Measurements from ENCODE around the gene ELANE. TPM values are rescaled to one million over a fixed set of nuclear protein-coding genes. Genes with fewer than 3 reads are reported as not detected.

ELANE gene
- total and polyA plus RNA-seq, 4 donors: 0.17 to 37.4 (median 1.8) TPM

DNA sequence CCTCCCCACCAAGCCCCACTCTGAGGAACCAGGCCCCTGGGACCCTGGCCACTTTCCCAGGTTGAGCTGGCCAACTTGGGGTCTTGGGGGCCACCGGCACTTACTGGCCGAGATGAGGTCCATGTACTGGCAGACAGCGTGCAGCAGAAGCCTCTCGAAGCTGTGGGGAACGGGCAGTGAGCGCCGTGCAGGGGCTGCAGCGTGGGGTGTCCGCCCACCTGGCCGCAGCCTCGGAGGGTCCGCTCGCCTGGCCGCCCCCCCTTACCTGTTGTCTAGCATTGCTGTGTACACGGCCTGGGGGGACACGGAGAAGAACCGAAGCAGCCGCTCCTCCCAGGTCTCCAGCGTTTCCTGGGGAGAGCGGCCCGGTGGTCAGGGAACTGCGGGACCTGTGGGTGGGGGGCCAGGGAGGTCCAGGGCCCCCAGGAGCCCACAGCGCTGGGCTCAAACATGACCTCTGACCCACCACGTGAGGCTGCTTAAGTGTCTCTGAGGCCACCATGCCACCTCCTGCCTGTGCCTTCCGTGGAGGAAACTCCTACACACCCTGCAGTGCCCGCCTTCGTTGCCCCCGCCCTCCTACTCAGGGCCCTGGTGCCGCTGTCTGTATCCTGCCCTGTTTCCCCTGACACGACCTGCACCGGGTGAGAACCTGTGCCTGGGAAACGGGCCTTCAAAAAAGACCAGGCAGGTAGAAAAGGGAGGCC lies 47.4 kb downstream of the ELANE start:
- H3K9ac ChIP-seq (ENCODE audit: low read depth in 1 of 2, low read length in 2 of 2): no peak overlapping the region
- H3K9me3 ChIP-seq (ENCODE audit: control insufficient read depth in 4 of 4, low read length in 3 of 4): no peaks in the 10 kb centered on the region
- H3K27ac ChIP-seq (ENCODE audit: low read depth in 1 of 2, low read length in 2 of 2): no peak overlapping the region
- WGBS: 92% methylated on average over 32 of the region's 32 CpGs
- H3K36me3 ChIP-seq (ENCODE audit: control insufficient read depth in 4 of 4, insufficient read depth in 3 of 4, low read depth in 1 of 4, low read length in 3 of 4): peaks cover 0 to 13% (median 4%) of the 10 kb centered on the region in 4 donors
- peaks cover 7 to 11% (median 9%) of the 10 kb centered on the region in 4 donors for H3K4me1 ChIP-seq (ENCODE audit: control insufficient read depth in 4 of 4, insufficient read depth in 4 of 4, low read length in 3 of 4)
- no peak overlapping the region for H3K4me3 ChIP-seq (ENCODE audit: low read depth in 1 of 3, low read length in 3 of 3)
- no peaks in the 10 kb centered on the region for H3K27me3 ChIP-seq (ENCODE audit: control insufficient read depth in 4 of 4, insufficient read depth in 4 of 4, low read length in 3 of 4)
- TF ChIP-seq HNF4G (IDR thresholded peaks at IDR 0.05) (no peak), CTCF (IDR thresholded peaks at IDR 0.05; ENCODE audit: low read depth, low read length, missing input control) (no peak), JUND (IDR thresholded peaks at IDR 0.05) (no peak), FOXA2 (IDR thresholded peaks at IDR 0.05) (no peak)
- TF ChIP-seq, protein P1, sequence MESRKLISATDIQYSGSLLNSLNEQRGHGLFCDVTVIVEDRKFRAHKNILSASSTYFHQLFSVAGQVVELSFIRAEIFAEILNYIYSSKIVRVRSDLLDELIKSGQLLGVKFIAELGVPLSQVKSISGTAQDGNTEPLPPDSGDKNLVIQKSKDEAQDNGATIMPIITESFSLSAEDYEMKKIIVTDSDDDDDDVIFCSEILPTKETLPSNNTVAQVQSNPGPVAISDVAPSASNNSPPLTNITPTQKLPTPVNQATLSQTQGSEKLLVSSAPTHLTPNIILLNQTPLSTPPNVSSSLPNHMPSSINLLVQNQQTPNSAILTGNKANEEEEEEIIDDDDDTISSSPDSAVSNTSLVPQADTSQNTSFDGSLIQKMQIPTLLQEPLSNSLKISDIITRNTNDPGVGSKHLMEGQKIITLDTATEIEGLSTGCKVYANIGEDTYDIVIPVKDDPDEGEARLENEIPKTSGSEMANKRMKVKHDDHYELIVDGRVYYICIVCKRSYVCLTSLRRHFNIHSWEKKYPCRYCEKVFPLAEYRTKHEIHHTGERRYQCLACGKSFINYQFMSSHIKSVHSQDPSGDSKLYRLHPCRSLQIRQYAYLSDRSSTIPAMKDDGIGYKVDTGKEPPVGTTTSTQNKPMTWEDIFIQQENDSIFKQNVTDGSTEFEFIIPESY (IDR thresholded peaks at IDR 0.05): no peak
- TF ChIP-seq, protein P2, sequence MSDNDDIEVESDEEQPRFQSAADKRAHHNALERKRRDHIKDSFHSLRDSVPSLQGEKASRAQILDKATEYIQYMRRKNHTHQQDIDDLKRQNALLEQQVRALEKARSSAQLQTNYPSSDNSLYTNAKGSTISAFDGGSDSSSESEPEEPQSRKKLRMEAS (IDR thresholded peaks at IDR 0.05): no peak
- DNase-seq (ENCODE audit: low spot score): no peak

- TF ChIP-seq RXRA (IDR thresholded peaks at IDR 0.05) (no peak), CTCF (IDR thresholded peaks at IDR 0.05; ENCODE audit: low read depth, low read length, missing input control) (no peak)
- TF ChIP-seq, protein P2 (IDR thresholded peaks at IDR 0.05): no peak
- Histone ChIP-seq H3K9me3 (ENCODE audit: control insufficient read depth in 4 of 4, low read length in 3 of 4) (no peaks in the 10 kb centered on the region), H3K27me3 (ENCODE audit: control insufficient read depth in 4 of 4, insufficient read depth in 4 of 4, low read length in 3 of 4) (no peaks in the 10 kb centered on the region), H3K4me3 (ENCODE audit: low read depth in 1 of 3, low read length in 3 of 3) (no peak overlapping the region), H3K27ac (ENCODE audit: low read depth in 1 of 2, low read length in 2 of 2) (no peak overlapping the region), H3K9ac (ENCODE audit: low read depth in 1 of 2, low read length in 2 of 2) (no peak overlapping the region), H3K4me1 (ENCODE audit: control insufficient read depth in 4 of 4, insufficient read depth in 4 of 4, low read length in 3 of 4) (peaks cover 7 to 11% (median 9%) of the 10 kb centered on the region in 4 donors), H3K36me3 (ENCODE audit: control insufficient read depth in 4 of 4, insufficient read depth in 3 of 4, low read depth in 1 of 4, low read length in 3 of 4) (peaks cover 0 to 13% (median 4%) of the 10 kb centered on the region in 4 donors)
- WGBS: 91% methylated on average over 15 of the region's 15 CpGs
- peak; percentile 52 for DNase-seq (ENCODE audit: low spot score)
Observed at GRCh38 chr19:900043-900301, 47.9 kb downstream of the ELANE start.
